ENCODE data around the gene LRRC8B.

LRRC8B gene

GRCh38 chr1:89536555-89537341 is 12.1 kb downstream of the LRRC8B start:
- no peak for TF ChIP-seq EGR1 (IDR thresholded peaks at IDR 0.05)
- no peak for TF ChIP-seq REST (IDR thresholded peaks at IDR 0.05; ENCODE audit: low read depth)
- no peak for TF ChIP-seq EP300 (IDR thresholded peaks at IDR 0.05; ENCODE audit: borderline replicate concordance)
- no peak for TF ChIP-seq CEBPB (IDR thresholded peaks at IDR 0.05)
- TF ChIP-seq MAX (IDR thresholded peaks at IDR 0.05), result no peak

- no peak for TF ChIP-seq RAD21 (IDR thresholded peaks at IDR 0.05; ENCODE audit: low read depth)
- TF ChIP-seq REST (IDR thresholded peaks at IDR 0.05; ENCODE audit: low read depth), result no peak
- TF ChIP-seq CEBPB (IDR thresholded peaks at IDR 0.05), result no peak
- no peak for TF ChIP-seq NFIC (IDR thresholded peaks at IDR 0.05)
- no peak for TF ChIP-seq EGR1 (IDR thresholded peaks at IDR 0.05)
- TF ChIP-seq FOXM1 (IDR thresholded peaks at IDR 0.05; ENCODE audit: borderline replicate concordance, low read depth), result no peak
- TF ChIP-seq USF1 (IDR thresholded peaks at IDR 0.05), result no peak
- no peak for TF ChIP-seq MAX (IDR thresholded peaks at IDR 0.05)
- no peak for TF ChIP-seq TCF12 (IDR thresholded peaks at IDR 0.05; ENCODE audit: low read depth)
These were observed 13.7 kb downstream of the LRRC8B start for GRCh38 chr1:89538361-89538760.

- TF ChIP-seq REST (IDR thresholded peaks at IDR 0.05; ENCODE audit: low read depth) (no peak), YY1 (IDR thresholded peaks at IDR 0.05; ENCODE audit: low read depth) (no peak), EP300 (IDR thresholded peaks at IDR 0.05; ENCODE audit: borderline replicate concordance) (no peak), EGR1 (IDR thresholded peaks at IDR 0.05) (no peak), MAX (IDR thresholded peaks at IDR 0.05) (no peak), FOXM1 (IDR thresholded peaks at IDR 0.05; ENCODE audit: borderline replicate concordance, low read depth) (no peak), RAD21 (IDR thresholded peaks at IDR 0.05; ENCODE audit: low read depth) (no peak), TEAD4 (IDR thresholded peaks at IDR 0.05) (no peak), TAF1 (IDR thresholded peaks at IDR 0.05; ENCODE audit: low read depth) (no peak), ZBTB7A (IDR thresholded peaks at IDR 0.05; ENCODE audit: low read depth) (no peak), CEBPB (IDR thresholded peaks at IDR 0.05) (no peak), CREB1 (IDR thresholded peaks at IDR 0.05; ENCODE audit: low read depth) (no peak), TCF12 (IDR thresholded peaks at IDR 0.05; ENCODE audit: low read depth) (no peak), USF1 (IDR thresholded peaks at IDR 0.05) (no peak), NFIC (IDR thresholded peaks at IDR 0.05) (no peak)
These were observed 14.5 kb downstream of the LRRC8B start for GRCh38 chr1:89539128-89539527.

GRCh38 chr1:89540406-89540970 is 15.9 kb downstream of the LRRC8B start:
- TF ChIP-seq EGR1 (IDR thresholded peaks at IDR 0.05) (no peak), TCF12 (IDR thresholded peaks at IDR 0.05; ENCODE audit: low read depth) (no peak), NFIC (IDR thresholded peaks at IDR 0.05) (no peak), MAX (IDR thresholded peaks at IDR 0.05) (no peak), TEAD4 (IDR thresholded peaks at IDR 0.05) (no peak), RAD21 (IDR thresholded peaks at IDR 0.05; ENCODE audit: low read depth) (no peak), EP300 (IDR thresholded peaks at IDR 0.05; ENCODE audit: borderline replicate concordance) (no peak), FOXM1 (IDR thresholded peaks at IDR 0.05; ENCODE audit: borderline replicate concordance, low read depth) (no peak)
